ENCODE results near the gene GMCL1. TPM values are rescaled to one million over a fixed set of nuclear protein-coding genes. Genes with fewer than 3 reads are reported as not detected.
"Not testable (repeated sequence)": the region's sequence is repeated elsewhere in the genome, so short reads cannot be mapped to it uniquely, and the experiment has no call there.

GMCL1 gene
- total and polyA plus RNA-seq, 4 donors: 6.8 to 31.1 (median 10.8) TPM

DNA sequence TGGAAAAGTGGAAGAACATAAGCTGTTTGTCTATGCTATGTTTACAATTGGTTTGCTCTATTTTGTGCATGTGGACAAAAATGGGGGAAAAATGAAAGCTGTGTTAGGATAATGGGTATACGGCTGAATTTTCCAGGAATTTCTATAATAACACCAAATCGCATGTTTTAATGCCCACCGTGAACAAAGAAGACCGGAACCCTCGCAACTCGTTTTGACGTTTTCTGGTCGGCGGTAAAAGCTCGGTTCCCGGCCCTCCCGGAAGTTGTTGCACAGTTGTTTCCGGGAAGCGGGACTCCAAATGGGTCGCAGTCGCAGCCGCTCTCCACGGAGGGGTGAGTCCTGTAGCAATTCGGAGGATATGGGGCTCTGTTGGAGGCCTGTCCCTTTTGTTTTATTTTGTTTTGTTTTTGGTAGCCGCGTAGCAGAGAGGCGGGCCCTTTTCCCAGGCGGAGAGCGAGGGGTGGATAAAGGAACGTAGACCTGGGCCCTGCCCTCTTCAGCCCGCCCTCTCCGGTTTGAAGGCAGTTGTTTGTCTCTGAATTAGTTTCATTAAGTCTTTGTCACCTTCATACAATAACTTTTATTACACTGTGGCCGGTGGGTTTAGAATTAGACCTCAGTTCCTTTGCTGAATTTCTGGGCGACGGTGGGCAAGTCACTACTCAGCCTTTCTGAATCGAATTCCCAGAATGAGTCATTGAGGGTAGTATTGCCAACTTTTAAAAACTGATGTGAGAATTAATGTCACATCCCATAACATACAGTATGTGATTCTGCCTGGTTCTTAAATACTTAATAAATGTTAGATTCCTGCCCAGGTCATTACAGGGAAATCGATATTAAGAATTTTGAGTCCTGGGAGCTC is 64.5 kb downstream of the GMCL1 start, which contains the start of gene SNRNP27:
Gene SNRNP27 (plus strand): TSS at position 273 of the 868 bp plus-strand sequence. CDS start 29 bp downstream, at position 302.
- DNase-seq: peak; percentile 88 to 92 (median 92)
- WGBS, 2 donors: 0% methylated on average over 32 of the region's 32 CpGs
- H3K4me3 ChIP-seq: peak within 1 kb of the TSS; percentile 83

DNA sequence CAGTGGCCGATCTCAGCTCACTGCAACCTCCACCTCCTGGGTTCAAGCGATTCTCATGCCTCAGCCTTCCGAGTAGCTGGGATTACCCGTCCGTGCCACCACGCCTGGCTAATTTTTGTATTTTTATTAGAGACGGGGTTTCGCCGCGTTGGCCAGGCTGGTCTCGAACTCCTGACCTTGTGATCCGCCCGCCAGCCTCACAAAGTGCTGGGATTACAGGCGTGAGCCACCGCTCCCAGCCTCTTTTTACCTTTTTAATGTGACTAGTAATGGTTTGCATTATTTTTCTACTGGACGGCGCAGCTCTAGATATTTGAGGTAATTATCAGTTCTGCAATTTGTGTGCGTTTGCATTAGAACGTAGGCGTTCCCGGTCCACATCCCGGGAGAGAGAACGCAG is 65.3 kb downstream of the GMCL1 start:
- not testable (repeated sequence) for ATAC-seq (ENCODE audit: insufficient read depth, low FRiP score); DNase-seq; H3K9me3 ChIP-seq (ENCODE audit: control insufficient read depth in 4 of 4, insufficient read depth in 3 of 4, low read length in 3 of 4); H3K27ac ChIP-seq (ENCODE audit: low read depth in 1 of 2, low read length in 1 of 2); H3K27me3 ChIP-seq (ENCODE audit: control insufficient read depth in 3 of 3, insufficient read depth in 3 of 3, low read length in 2 of 3)
- Histone ChIP-seq H3K4me1 (ENCODE audit: control insufficient read depth in 5 of 5, insufficient read depth in 5 of 5, low read length in 5 of 5) (peaks cover 0 to 12% (median 3%) of the 10 kb centered on the region in 5 donors), H3K9ac (ENCODE audit: insufficient read depth in 1 of 2, low read length in 2 of 2) (peak overlapping the region; percentile 97 to 98), H3K4me3 (peak overlapping the region; percentile 83), H3K36me3 (ENCODE audit: control insufficient read depth in 4 of 4, insufficient read depth in 4 of 4, low read length in 4 of 4) (peaks cover 4 to 29% (median 16%) of the 10 kb centered on the region in 4 donors)
- 32 to 48% methylated on average over 23 of the region's 23 CpGs for WGBS, 2 donors

More for the DNA sequence above, 64.5 kb downstream of the GMCL1 start, which contains the start of gene SNRNP27:
- Histone ChIP-seq H3K9me3 (ENCODE audit: control insufficient read depth in 4 of 4, insufficient read depth in 3 of 4, low read length in 3 of 4) (no peaks in the 10 kb centered on the region), H3K36me3 (ENCODE audit: control insufficient read depth in 4 of 4, insufficient read depth in 4 of 4, low read length in 4 of 4) (peaks cover 2 to 29% (median 16%) of the 10 kb centered on the region in 4 donors), H3K4me1 (ENCODE audit: control insufficient read depth in 5 of 5, insufficient read depth in 5 of 5, low read length in 5 of 5) (peaks cover 0 to 12% (median 3%) of the 10 kb centered on the region in 5 donors), H3K9ac (ENCODE audit: insufficient read depth in 1 of 2, low read length in 2 of 2) (peak within 1 kb of the TSS; percentile 97 to 98), H3K27me3 (ENCODE audit: control insufficient read depth in 3 of 3, insufficient read depth in 3 of 3, low read length in 2 of 3) (no peaks in the 10 kb centered on the region), H3K27ac (ENCODE audit: low read depth in 1 of 2, low read length in 1 of 2) (peak within 1 kb of the TSS; percentile 58 to 84)
- ATAC-seq (ENCODE audit: insufficient read depth, low FRiP score): peak; percentile 88
- TF ChIP-seq, protein P1, sequence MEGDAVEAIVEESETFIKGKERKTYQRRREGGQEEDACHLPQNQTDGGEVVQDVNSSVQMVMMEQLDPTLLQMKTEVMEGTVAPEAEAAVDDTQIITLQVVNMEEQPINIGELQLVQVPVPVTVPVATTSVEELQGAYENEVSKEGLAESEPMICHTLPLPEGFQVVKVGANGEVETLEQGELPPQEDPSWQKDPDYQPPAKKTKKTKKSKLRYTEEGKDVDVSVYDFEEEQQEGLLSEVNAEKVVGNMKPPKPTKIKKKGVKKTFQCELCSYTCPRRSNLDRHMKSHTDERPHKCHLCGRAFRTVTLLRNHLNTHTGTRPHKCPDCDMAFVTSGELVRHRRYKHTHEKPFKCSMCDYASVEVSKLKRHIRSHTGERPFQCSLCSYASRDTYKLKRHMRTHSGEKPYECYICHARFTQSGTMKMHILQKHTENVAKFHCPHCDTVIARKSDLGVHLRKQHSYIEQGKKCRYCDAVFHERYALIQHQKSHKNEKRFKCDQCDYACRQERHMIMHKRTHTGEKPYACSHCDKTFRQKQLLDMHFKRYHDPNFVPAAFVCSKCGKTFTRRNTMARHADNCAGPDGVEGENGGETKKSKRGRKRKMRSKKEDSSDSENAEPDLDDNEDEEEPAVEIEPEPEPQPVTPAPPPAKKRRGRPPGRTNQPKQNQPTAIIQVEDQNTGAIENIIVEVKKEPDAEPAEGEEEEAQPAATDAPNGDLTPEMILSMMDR (IDR thresholded peaks at IDR 0.05; ENCODE audit: control extremely low read depth, extremely low read depth): no peak

DNA sequence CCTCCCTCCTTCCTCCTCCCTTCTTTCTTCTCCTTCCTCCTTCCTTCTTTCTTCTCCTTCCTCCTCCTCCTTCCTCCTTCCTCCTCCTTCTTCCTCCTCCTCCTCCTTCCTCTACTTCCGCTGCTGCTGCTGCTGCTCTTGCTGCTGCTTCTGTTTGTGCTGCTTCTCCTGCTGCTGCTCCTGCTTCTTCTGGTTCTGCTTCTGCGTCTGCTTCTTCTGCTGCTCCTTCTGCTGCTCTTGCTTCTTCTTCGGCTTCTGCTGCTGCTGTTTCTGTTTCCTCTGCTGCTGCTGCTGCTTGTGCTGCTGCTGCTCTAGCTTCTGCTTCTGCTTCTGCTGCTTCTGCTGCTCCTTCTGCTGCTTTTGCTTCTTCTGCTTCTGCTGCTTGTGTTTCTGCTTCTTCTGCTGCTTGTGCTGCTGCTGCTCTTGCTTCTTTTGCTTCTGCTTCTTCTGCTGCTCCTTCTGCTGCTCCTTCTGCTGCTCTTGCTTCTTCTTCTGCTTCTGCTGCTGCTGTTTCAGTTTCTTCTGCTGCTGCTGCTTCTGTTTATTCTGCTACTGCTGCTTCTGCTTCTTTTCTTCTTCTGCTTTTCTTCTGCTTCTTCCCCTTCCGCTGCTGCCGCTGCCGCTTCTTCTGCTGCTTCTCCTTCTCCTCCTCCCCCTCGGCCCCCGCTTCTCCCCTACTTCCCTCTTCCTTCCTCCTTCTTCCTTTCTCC is 72.9 kb downstream of the GMCL1 start:
- DNase-seq: no peak
- peaks cover 11 to 30% (median 15%) of the 10 kb centered on the region in 4 donors for H3K36me3 ChIP-seq (ENCODE audit: control insufficient read depth in 4 of 4, insufficient read depth in 4 of 4, low read length in 4 of 4)
- no peaks in the 10 kb centered on the region for H3K27me3 ChIP-seq (ENCODE audit: control insufficient read depth in 3 of 3, insufficient read depth in 3 of 3, low read length in 2 of 3)
- H3K27ac ChIP-seq (ENCODE audit: low read depth in 1 of 2, low read length in 1 of 2): peak overlapping the region in 1 of 2 donors; percentile 23
- no peaks in the 10 kb centered on the region for H3K4me1 ChIP-seq (ENCODE audit: control insufficient read depth in 5 of 5, insufficient read depth in 5 of 5, low read length in 5 of 5)
- no peaks in the 10 kb centered on the region for H3K9me3 ChIP-seq (ENCODE audit: control insufficient read depth in 4 of 4, insufficient read depth in 3 of 4, low read length in 3 of 4)
- H3K9ac ChIP-seq (ENCODE audit: insufficient read depth in 1 of 2, low read length in 2 of 2): no peak overlapping the region
- WGBS, 2 donors: 24 to 44% methylated on average over 8 of the region's 8 CpGs
- H3K4me3 ChIP-seq: no peak overlapping the region
- TF ChIP-seq, protein P1 (IDR thresholded peaks at IDR 0.05; ENCODE audit: control extremely low read depth, extremely low read depth): no peak
- ATAC-seq (ENCODE audit: insufficient read depth, low FRiP score): no peak

DNA sequence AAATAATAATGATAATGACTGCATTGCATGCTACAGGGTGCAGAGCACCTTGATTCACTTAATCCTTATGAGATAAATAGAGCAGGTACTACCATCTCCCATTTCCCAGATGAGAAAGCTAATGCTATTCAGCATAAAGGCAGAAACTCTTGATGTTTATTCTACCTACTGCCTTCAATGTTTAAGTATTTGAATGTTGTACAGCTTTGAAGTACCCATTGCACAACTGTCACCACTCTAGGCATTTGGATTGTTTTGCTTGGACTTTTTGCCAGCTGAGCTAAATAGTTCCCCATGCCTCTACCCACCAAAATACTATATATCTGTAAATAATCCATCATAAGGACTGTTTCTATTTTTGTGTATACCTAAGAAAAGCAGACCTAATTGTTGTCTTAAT is 77.8 kb downstream of the GMCL1 start:
- peaks cover 6 to 32% (median 13%) of the 10 kb centered on the region in 4 donors for H3K36me3 ChIP-seq (ENCODE audit: control insufficient read depth in 4 of 4, insufficient read depth in 4 of 4, low read length in 4 of 4)
- ATAC-seq (ENCODE audit: insufficient read depth, low FRiP score): no peak

More for the DNA sequence above, 77.8 kb downstream of the GMCL1 start:
- no peak overlapping the region for H3K4me3 ChIP-seq
- H3K9me3 ChIP-seq (ENCODE audit: control insufficient read depth in 4 of 4, insufficient read depth in 3 of 4, low read length in 3 of 4): no peaks in the 10 kb centered on the region
- TF ChIP-seq, protein P1 (IDR thresholded peaks at IDR 0.05; ENCODE audit: control extremely low read depth, extremely low read depth): no peak
- no peaks in the 10 kb centered on the region for H3K27me3 ChIP-seq (ENCODE audit: control insufficient read depth in 3 of 3, insufficient read depth in 3 of 3, low read length in 2 of 3)
- no peak for DNase-seq
- no peak overlapping the region for H3K27ac ChIP-seq (ENCODE audit: low read depth in 1 of 2, low read length in 1 of 2)
- H3K9ac ChIP-seq (ENCODE audit: insufficient read depth in 1 of 2, low read length in 2 of 2): no peak overlapping the region
- H3K4me1 ChIP-seq (ENCODE audit: control insufficient read depth in 5 of 5, insufficient read depth in 5 of 5, low read length in 5 of 5): no peaks in the 10 kb centered on the region

All from lung (tissue), 12 donors.